ENCODE results near the gene NCOA1. TPM values are rescaled to one million over a fixed set of nuclear protein-coding genes. Genes with fewer than 3 reads are reported as not detected.
A peak's percentile ranks its signal among the peaks of the same experiment; 100 is the strongest.

Gene NCOA1
- total RNA-seq, 5 donors from 2014 or later (not counting 1 experiment from before 2014, with no cell fraction given): 34.7 to 55.5 (median 37.6) TPM

DNA sequence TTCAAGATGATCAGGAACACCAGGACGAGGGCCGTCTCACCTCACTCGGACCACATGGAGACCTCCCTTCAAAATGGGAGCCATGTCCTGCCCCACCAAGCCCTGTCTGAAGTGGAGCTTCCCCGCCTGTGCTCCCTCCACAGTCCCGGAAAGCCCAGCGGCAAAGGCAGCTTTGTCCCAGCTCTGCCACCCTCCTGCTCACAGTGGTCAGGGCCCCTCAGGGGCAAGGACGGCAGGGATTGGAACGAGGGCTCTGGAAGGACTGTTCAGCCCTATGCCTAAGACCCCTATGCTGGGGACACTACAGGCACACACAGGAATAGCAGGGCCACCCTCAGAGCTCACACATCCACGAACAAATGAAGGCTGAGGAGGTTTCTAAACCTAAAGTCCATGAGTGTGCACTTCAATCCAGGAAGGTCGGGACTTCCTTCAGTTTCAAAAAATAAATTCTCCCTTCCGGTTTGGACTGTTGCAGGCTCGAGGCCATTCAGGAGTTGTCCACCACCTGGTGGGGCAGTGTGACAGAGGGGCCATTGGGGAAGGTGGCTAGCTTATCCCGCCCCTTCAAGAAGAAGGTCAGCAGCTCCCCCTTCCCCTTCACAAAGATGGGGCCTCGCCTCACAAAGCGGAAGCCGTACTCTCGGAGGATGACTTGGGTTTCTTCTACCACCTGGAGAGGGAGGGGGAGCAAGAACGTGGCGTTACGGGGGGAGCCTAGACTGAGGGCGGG, 328.6 kb downstream of the NCOA1 start:
- no peak for ATAC-seq (replicated peaks in 1 of 4)
- no peaks in the 10 kb centered on the region for H3K27me3 ChIP-seq (replicated peaks in 1 of 2; ENCODE audit: control insufficient read depth in 2 of 2, extremely low read depth in 1 of 2, insufficient read depth in 2 of 2, low read length in 1 of 2)
- Mint-ChIP-seq H3K27ac (no peak overlapping the region), H3K4me3 (no peak overlapping the region), H3K4me1 (no peaks in the 10 kb centered on the region), H3K36me3 (peaks cover 52% of the 10 kb centered on the region), H3K9me3 (no peaks in the 10 kb centered on the region), H3K27me3 (no peaks in the 10 kb centered on the region)
- 95% methylated on average over 4 of the region's 21 CpGs for WGBS (ENCODE audit: insufficient coverage)
- H3K9me3 ChIP-seq: no peaks in the 10 kb centered on the region
- ChIA-PET CTCF (interaction anchor here in 1 of 2 donors (0.6 to 1.1 kb wide), 4 partner anchors 8 to 195 kb away, joined by 3 to 8 read pairs (median 3); no protein-coding TSS in a partner anchor), POLR2A (no interaction called here)
- no peak for DNase-seq
- H3K36me3 ChIP-seq (ENCODE audit: control insufficient read depth in 2 of 2, extremely low read depth in 1 of 2, insufficient read depth in 1 of 2, low read length in 1 of 2): peaks cover 21 to 54% of the 10 kb centered on the region in 2 donors
- no peak overlapping the region for H3K4me3 ChIP-seq (ENCODE audit: control insufficient read depth in 1 of 2, extremely low read depth in 1 of 2, low read length in 1 of 2)
- H3K27ac ChIP-seq (ENCODE audit: low read length): no peak overlapping the region
- no peaks in the 10 kb centered on the region for H3K4me1 ChIP-seq (ENCODE audit: control insufficient read depth in 1 of 2, extremely low read depth in 1 of 2, insufficient read depth in 2 of 2, low read length in 2 of 2)

DNA sequence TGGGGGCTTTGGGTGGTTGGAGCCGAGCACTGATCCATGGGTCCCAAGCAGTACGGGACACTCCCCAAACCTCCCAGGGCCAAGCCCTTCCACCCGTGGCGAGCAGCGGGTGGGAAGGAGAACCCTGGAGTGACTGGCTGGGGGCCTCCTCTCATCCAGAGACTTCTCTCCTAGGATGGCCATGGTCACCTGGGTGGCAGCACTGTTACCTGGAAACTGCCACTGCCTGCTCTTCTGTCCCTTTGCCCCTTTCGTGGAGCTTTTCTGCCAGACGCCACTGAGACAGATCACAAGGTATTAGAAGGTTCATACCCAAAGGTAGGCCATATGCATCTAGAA, 329.1 kb downstream of the NCOA1 start:
- no peaks in the 10 kb centered on the region for H3K27me3 Mint-ChIP-seq
- H3K36me3 Mint-ChIP-seq: peaks cover 52% of the 10 kb centered on the region
- no peaks in the 10 kb centered on the region for H3K4me1 Mint-ChIP-seq
- DNase-seq: peak in 1 of 35 experiments; percentile 0
- whole genome bisulfite sequencing (ENCODE audit: insufficient coverage): 100% methylated on average over 2 of the region's 7 CpGs
- H3K4me1 ChIP-seq (ENCODE audit: control insufficient read depth in 1 of 2, extremely low read depth in 1 of 2, insufficient read depth in 2 of 2, low read length in 2 of 2): no peaks in the 10 kb centered on the region
- no peaks in the 10 kb centered on the region for H3K9me3 ChIP-seq
- no peak overlapping the region for H3K27ac Mint-ChIP-seq
- no peak overlapping the region for H3K4me3 Mint-ChIP-seq
- CTCF ChIA-PET: interaction anchor here in 1 of 2 donors (0.6 kb wide), 1 partner anchor 38 kb away, joined by 3 read pairs; no protein-coding TSS in a partner anchor
- H3K27me3 ChIP-seq (replicated peaks in 1 of 2; ENCODE audit: control insufficient read depth in 2 of 2, extremely low read depth in 1 of 2, insufficient read depth in 2 of 2, low read length in 1 of 2): no peaks in the 10 kb centered on the region
- peaks cover 21 to 54% of the 10 kb centered on the region in 2 donors for H3K36me3 ChIP-seq (ENCODE audit: control insufficient read depth in 2 of 2, extremely low read depth in 1 of 2, insufficient read depth in 1 of 2, low read length in 1 of 2)
- H3K27ac ChIP-seq (ENCODE audit: low read length): no peak overlapping the region
- no peaks in the 10 kb centered on the region for H3K9me3 Mint-ChIP-seq
- H3K4me3 ChIP-seq (ENCODE audit: control insufficient read depth in 1 of 2, extremely low read depth in 1 of 2, low read length in 1 of 2): no peak overlapping the region
- POLR2A ChIA-PET: no interaction called here
- ATAC-seq (replicated peaks in 1 of 4): peak in 1 of 4 experiments; percentile 20

Other genes starting within 250 kb of the NCOA1 start
- 100 to 1,000 TPM in 3 of 5 donors, 10 to 100 TPM in 2; 95.7 to 110 (median 101) TPM for gene ITSN2, start 130.7 kb upstream of the NCOA1 start, total RNA-seq